ENCODE measurements around the gene NFATC1.

Gene NFATC1

DNA sequence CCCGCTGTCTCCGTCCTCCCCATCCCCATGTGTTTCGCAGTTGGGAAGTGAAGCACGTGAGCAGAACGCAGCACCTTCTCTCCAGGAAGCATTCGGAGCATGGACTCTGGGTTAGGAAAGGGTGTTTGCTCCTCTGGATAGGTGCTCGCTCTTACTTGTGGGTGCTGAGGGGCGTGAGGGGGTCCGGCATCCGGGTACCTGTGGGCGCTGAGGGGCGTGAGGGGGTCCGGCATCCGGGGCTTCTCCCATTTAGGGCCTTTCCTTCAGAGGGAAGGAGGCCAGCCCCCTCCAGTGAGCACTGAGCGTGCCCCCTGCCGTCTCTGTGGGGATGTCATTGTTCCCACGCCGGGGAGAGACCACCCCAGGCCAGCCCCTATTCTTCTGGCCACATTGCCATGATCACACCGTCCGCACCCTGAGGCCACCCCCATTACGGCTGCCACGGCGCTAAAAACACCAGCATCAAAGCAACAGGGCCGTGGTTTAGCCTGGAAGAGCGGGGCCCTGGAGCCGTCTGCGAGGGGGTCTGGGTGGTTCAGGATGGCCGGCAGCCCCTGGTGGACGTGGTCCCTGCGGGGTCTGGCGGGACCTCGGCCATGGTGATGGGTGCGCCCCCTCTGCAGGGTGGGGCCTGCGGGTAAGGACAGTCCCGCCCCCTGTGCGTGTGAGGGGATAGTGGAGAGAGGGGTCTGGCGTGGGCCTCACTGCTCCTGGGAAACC is 41.0 kb downstream of the NFATC1 start:
- peaks cover 0 to 81% (median 38%) of the 10 kb centered on the region in 5 donors for H3K36me3 ChIP-seq (ENCODE audit: control insufficient read depth in 5 of 5, insufficient read depth in 5 of 5, low read length in 5 of 5)
- H3K27me3 ChIP-seq (ENCODE audit: control insufficient read depth in 5 of 5, insufficient read depth in 4 of 5, low read length in 5 of 5), result no peaks in the 10 kb centered on the region
- H3K9ac ChIP-seq (ENCODE audit: low read length in 5 of 5), result no peak overlapping the region
- H3K4me1 ChIP-seq (ENCODE audit: control insufficient read depth in 5 of 5, insufficient read depth in 5 of 5, low read length in 5 of 5), result peaks cover 0 to 8% (median 0%) of the 10 kb centered on the region in 5 donors
- no peaks in the 10 kb centered on the region for H3K9me3 ChIP-seq (ENCODE audit: control insufficient read depth in 5 of 5, low read length in 5 of 5)
- no peak overlapping the region for H3K27ac ChIP-seq (ENCODE audit: low read depth, low read length)
- H3K4me3 ChIP-seq (ENCODE audit: low read depth in 1 of 5, low read length in 5 of 5), result no peak overlapping the region

- Histone ChIP-seq H3K27me3 (ENCODE audit: control insufficient read depth in 5 of 5, insufficient read depth in 4 of 5, low read length in 5 of 5) (no peaks in the 10 kb centered on the region), H3K9me3 (ENCODE audit: control insufficient read depth in 5 of 5, low read length in 5 of 5) (no peaks in the 10 kb centered on the region), H3K36me3 (ENCODE audit: control insufficient read depth in 5 of 5, insufficient read depth in 5 of 5, low read length in 5 of 5) (peaks cover 0 to 81% (median 38%) of the 10 kb centered on the region in 5 donors), H3K4me3 (ENCODE audit: low read depth in 1 of 5, low read length in 5 of 5) (no peak overlapping the region), H3K9ac (ENCODE audit: low read length in 5 of 5) (no peak overlapping the region), H3K4me1 (ENCODE audit: control insufficient read depth in 5 of 5, insufficient read depth in 5 of 5, low read length in 5 of 5) (peaks cover 4 to 17% (median 11%) of the 10 kb centered on the region in 5 donors), H3K27ac (ENCODE audit: low read depth, low read length) (no peak overlapping the region)
Observed at GRCh38 chr18:79438089-79438897, 42.6 kb downstream of the NFATC1 start.

GRCh38 chr18:79438898-79439627 is 43.3 kb downstream of the NFATC1 start:
- peaks cover 4 to 25% (median 16%) of the 10 kb centered on the region in 5 donors for H3K4me1 ChIP-seq (ENCODE audit: control insufficient read depth in 5 of 5, insufficient read depth in 5 of 5, low read length in 5 of 5)
- H3K9me3 ChIP-seq (ENCODE audit: control insufficient read depth in 5 of 5, low read length in 5 of 5), result no peaks in the 10 kb centered on the region
- H3K27me3 ChIP-seq (ENCODE audit: control insufficient read depth in 5 of 5, insufficient read depth in 4 of 5, low read length in 5 of 5), result no peaks in the 10 kb centered on the region
- H3K4me3 ChIP-seq (ENCODE audit: low read depth in 1 of 5, low read length in 5 of 5), result no peak overlapping the region
- H3K36me3 ChIP-seq (ENCODE audit: control insufficient read depth in 5 of 5, insufficient read depth in 5 of 5, low read length in 5 of 5), result peaks cover 0 to 73% (median 30%) of the 10 kb centered on the region in 5 donors
- H3K9ac ChIP-seq (ENCODE audit: low read length in 5 of 5), result no peak overlapping the region
- no peak overlapping the region for H3K27ac ChIP-seq (ENCODE audit: low read depth, low read length)

GRCh38 chr18:79439628-79440023 is 43.9 kb downstream of the NFATC1 start:
- Histone ChIP-seq H3K9ac (ENCODE audit: low read length in 5 of 5) (no peak overlapping the region), H3K36me3 (ENCODE audit: control insufficient read depth in 5 of 5, insufficient read depth in 5 of 5, low read length in 5 of 5) (peaks cover 0 to 70% (median 25%) of the 10 kb centered on the region in 5 donors), H3K27me3 (ENCODE audit: control insufficient read depth in 5 of 5, insufficient read depth in 4 of 5, low read length in 5 of 5) (no peaks in the 10 kb centered on the region), H3K9me3 (ENCODE audit: control insufficient read depth in 5 of 5, low read length in 5 of 5) (no peaks in the 10 kb centered on the region), H3K27ac (ENCODE audit: low read depth, low read length) (no peak overlapping the region), H3K4me1 (ENCODE audit: control insufficient read depth in 5 of 5, insufficient read depth in 5 of 5, low read length in 5 of 5) (peaks cover 4 to 26% (median 16%) of the 10 kb centered on the region in 5 donors), H3K4me3 (ENCODE audit: low read depth in 1 of 5, low read length in 5 of 5) (no peak overlapping the region)

GRCh38 chr18:79440316-79441110 is 44.8 kb downstream of the NFATC1 start:
- Histone ChIP-seq H3K9ac (ENCODE audit: low read length in 5 of 5) (no peak overlapping the region), H3K9me3 (ENCODE audit: control insufficient read depth in 5 of 5, low read length in 5 of 5) (no peaks in the 10 kb centered on the region), H3K27me3 (ENCODE audit: control insufficient read depth in 5 of 5, insufficient read depth in 4 of 5, low read length in 5 of 5) (no peaks in the 10 kb centered on the region), H3K27ac (ENCODE audit: low read depth, low read length) (no peak overlapping the region), H3K4me1 (ENCODE audit: control insufficient read depth in 5 of 5, insufficient read depth in 5 of 5, low read length in 5 of 5) (peaks cover 4 to 26% (median 16%) of the 10 kb centered on the region in 5 donors), H3K4me3 (ENCODE audit: low read depth in 1 of 5, low read length in 5 of 5) (no peak overlapping the region), H3K36me3 (ENCODE audit: control insufficient read depth in 5 of 5, insufficient read depth in 5 of 5, low read length in 5 of 5) (peaks cover 0 to 68% (median 24%) of the 10 kb centered on the region in 5 donors)

- Histone ChIP-seq H3K27me3 (ENCODE audit: control insufficient read depth in 5 of 5, insufficient read depth in 4 of 5, low read length in 5 of 5) (no peaks in the 10 kb centered on the region), H3K4me1 (ENCODE audit: control insufficient read depth in 5 of 5, insufficient read depth in 5 of 5, low read length in 5 of 5) (peaks cover 4 to 26% (median 16%) of the 10 kb centered on the region in 5 donors), H3K36me3 (ENCODE audit: control insufficient read depth in 5 of 5, insufficient read depth in 5 of 5, low read length in 5 of 5) (peaks cover 0 to 64% (median 18%) of the 10 kb centered on the region in 5 donors), H3K27ac (ENCODE audit: low read depth, low read length) (no peak overlapping the region), H3K9me3 (ENCODE audit: control insufficient read depth in 5 of 5, low read length in 5 of 5) (no peaks in the 10 kb centered on the region), H3K4me3 (ENCODE audit: low read depth in 1 of 5, low read length in 5 of 5) (no peak overlapping the region), H3K9ac (ENCODE audit: low read length in 5 of 5) (no peak overlapping the region)
Observed at GRCh38 chr18:79441420-79441819, 45.7 kb downstream of the NFATC1 start.

GRCh38 chr18:79442508-79443221 is 46.9 kb downstream of the NFATC1 start:
- Histone ChIP-seq H3K4me1 (ENCODE audit: control insufficient read depth in 5 of 5, insufficient read depth in 5 of 5, low read length in 5 of 5) (peaks cover 4 to 26% (median 16%) of the 10 kb centered on the region in 5 donors), H3K4me3 (ENCODE audit: low read depth in 1 of 5, low read length in 5 of 5) (peak overlapping the region in 1 of 5 donors; percentile 14), H3K27me3 (ENCODE audit: control insufficient read depth in 5 of 5, insufficient read depth in 4 of 5, low read length in 5 of 5) (no peaks in the 10 kb centered on the region), H3K36me3 (ENCODE audit: control insufficient read depth in 5 of 5, insufficient read depth in 5 of 5, low read length in 5 of 5) (peaks cover 0 to 57% (median 14%) of the 10 kb centered on the region in 5 donors), H3K27ac (ENCODE audit: low read depth, low read length) (no peak overlapping the region), H3K9ac (ENCODE audit: low read length in 5 of 5) (no peak overlapping the region), H3K9me3 (ENCODE audit: control insufficient read depth in 5 of 5, low read length in 5 of 5) (no peaks in the 10 kb centered on the region)

GRCh38 chr18:79445221-79445620 is 49.5 kb downstream of the NFATC1 start:
- H3K27ac ChIP-seq (ENCODE audit: low read depth, low read length), result no peak overlapping the region
- peaks cover 4 to 18% (median 16%) of the 10 kb centered on the region in 5 donors for H3K4me1 ChIP-seq (ENCODE audit: control insufficient read depth in 5 of 5, insufficient read depth in 5 of 5, low read length in 5 of 5)
- H3K9ac ChIP-seq (ENCODE audit: low read length in 5 of 5), result no peak overlapping the region
- H3K27me3 ChIP-seq (ENCODE audit: control insufficient read depth in 5 of 5, insufficient read depth in 4 of 5, low read length in 5 of 5), result no peaks in the 10 kb centered on the region
- H3K9me3 ChIP-seq (ENCODE audit: control insufficient read depth in 5 of 5, low read length in 5 of 5), result no peaks in the 10 kb centered on the region
- H3K36me3 ChIP-seq (ENCODE audit: control insufficient read depth in 5 of 5, insufficient read depth in 5 of 5, low read length in 5 of 5), result peaks cover 3 to 58% (median 26%) of the 10 kb centered on the region in 5 donors
- no peak overlapping the region for H3K4me3 ChIP-seq (ENCODE audit: low read depth in 1 of 5, low read length in 5 of 5)

All from subcutaneous abdominal adipose tissue (tissue), 5 donors.